Smooth muscle cell (in vitro differentiated cells): ENCODE data around the gene AGPAT3. TPM values are rescaled to one million over a fixed set of nuclear protein-coding genes. Genes with fewer than 3 reads are reported as not detected.

Experiments used
- DNase-seq: peaks from one replicate; lab custom pipeline; 2025; ENCODE audit not compliant: unreplicated experiment; lab: John Stamatoyannopoulos, UW
- H2AFZ ChIP-seq: fragments of 200-600 bp; sonication (generic); 2 replicates; pipeline ENCODE4 v1.6.0; 2016; ENCODE audit warnings: antibody characterized with exemption, low read depth, mild to moderate bottlenecking
- H3F3A ChIP-seq: fragments of 200-600 bp; sonication (generic); 2 replicates; pipeline ENCODE4 v1.6.0; 2017; ENCODE audit warnings: antibody characterized with exemption, low read depth
- H3K27ac ChIP-seq: fragments of 200-600 bp; sonication (generic); 2 replicates; pipeline ENCODE4 v1.5.1; 2016; ENCODE audit warnings: low read depth, mild to moderate bottlenecking
- H3K27me3 ChIP-seq: fragments of 200-600 bp; sonication (generic); 2 replicates; pipeline ENCODE4 v1.6.1; 2016; ENCODE audit warnings: low read depth, mild to moderate bottlenecking
- H3K36me3 ChIP-seq: fragments of 200-600 bp; sonication (generic); 2 replicates; pipeline ENCODE4 v1.5.1; 2016; ENCODE audit warnings: low read depth
- H3K4me1 ChIP-seq: fragments of 200-600 bp; sonication (generic); 2 replicates; pipeline ENCODE4 v1.5.1; 2016; ENCODE audit warnings: low read depth
- H3K4me2 ChIP-seq: fragments of 200-600 bp; sonication (generic); 2 replicates; pipeline ENCODE4 v1.6.0; 2016; ENCODE audit warnings: mild to moderate bottlenecking
- H3K4me3 ChIP-seq: fragments of 200-600 bp; sonication (generic); 2 replicates; pipeline ENCODE4 v1.5.1; 2016; ENCODE audit warnings: mild to moderate bottlenecking
- H3K79me2 ChIP-seq: fragments of 200-600 bp; sonication (generic); 2 replicates; pipeline ENCODE4 v1.6.0; 2016; ENCODE audit warnings: low read depth, mild to moderate bottlenecking
- H3K9ac ChIP-seq: fragments of 200-600 bp; sonication (generic); 2 replicates; pipeline ENCODE4 v1.6.0; 2016; ENCODE audit warnings: low read depth
- H3K9me3 ChIP-seq: fragments of 200-600 bp; sonication (generic); replicated peaks from 2 replicates; pipeline ENCODE4 v1.5.1; 2016; ENCODE audit warnings: low read depth
- H4K20me1 ChIP-seq: fragments of 200-600 bp; sonication (generic); 2 replicates; pipeline ENCODE4 v1.6.0; 2016; ENCODE audit warnings: low read depth
- CTCF ChIP-seq: fragments of 200-600 bp; sonication (generic); IDR thresholded peaks from 2 replicates; pipeline ENCODE4 v1.5.1; 2017; ENCODE audit warnings: borderline replicate concordance, mild to moderate bottlenecking, antibody characterized with exemption; ENCODE audit not compliant: insufficient read depth, poor library complexity, severe bottlenecking
- whole genome bisulfite sequencing: methylation state at CpG from one replicate; pipeline ENCODE4 v1.1.7; 2016; ENCODE audit warnings: low lambda C conversion rate; 5-methylcytosine and 5-hydroxymethylcytosine counted together
- polyA plus RNA-seq: library from polyadenylated mRNA; unstranded; fragments of >200 nt; fragmentation: Nextera tagmentation; extraction: Ambion mirVana; gene quantifications from 2 replicates; pipeline ENCODE4 v1.2.1, GENCODE V29; 2016
- total RNA-seq: library from RNA; depleted of rRNA; stranded (reverse); fragments of >200 nt; gene quantifications from 2 replicates; pipeline ENCODE4 v1.2.3, GENCODE V29; 2014

AGPAT3 gene
- total and polyA plus RNA-seq, 2 experiments from 2014 or later: 10.9 to 17.2 TPM

- TF ChIP-seq CTCF: no peak
- H3K4me2 ChIP-seq: no peak overlapping the region
- no peaks in the 10 kb centered on the region for H3K36me3 ChIP-seq
- WGBS: 94% methylated on average over 18 of the region's 18 CpGs
- H4K20me1 ChIP-seq: peaks cover 57% of the 10 kb centered on the region
- H3K27me3 ChIP-seq: no peaks in the 10 kb centered on the region
- no peak overlapping the region for H3K4me3 ChIP-seq
- no peaks in the 10 kb centered on the region for H3K4me1 ChIP-seq
- no peak overlapping the region for H2AFZ ChIP-seq
- no peak overlapping the region for H3K9ac ChIP-seq
- H3K27ac ChIP-seq: no peak overlapping the region
- H3F3A ChIP-seq: no peaks in the 10 kb centered on the region
- peaks cover 3% of the 10 kb centered on the region for H3K79me2 ChIP-seq
- no peak for DNase-seq
- H3K9me3 ChIP-seq: no peaks in the 10 kb centered on the region
Observed at GRCh38 chr21:43930848-43931375, 65.9 kb downstream of the AGPAT3 start.

DNA sequence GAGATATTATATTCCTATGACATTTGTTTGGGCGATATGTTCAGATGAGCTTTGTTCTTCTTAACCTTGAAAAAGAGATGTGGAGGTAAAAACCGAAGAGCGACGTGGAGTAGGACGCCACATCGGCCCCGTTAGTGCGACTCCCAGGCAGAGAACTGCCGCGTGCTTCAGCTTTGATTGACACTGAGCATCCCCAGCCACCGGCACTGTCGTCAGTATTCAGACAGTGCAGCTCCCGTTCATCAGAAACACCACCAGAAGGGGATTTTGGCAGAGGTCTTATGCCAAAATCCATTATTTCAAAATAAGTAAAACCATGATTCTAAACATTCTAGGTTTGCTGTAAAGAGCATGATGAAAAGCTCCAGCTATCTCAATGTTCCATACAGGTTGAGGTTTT lies 66.5 kb downstream of the AGPAT3 start:
- H3K27ac ChIP-seq: no peak overlapping the region
- H3K9me3 ChIP-seq: no peaks in the 10 kb centered on the region
- H3K4me3 ChIP-seq: no peak overlapping the region
- H3K4me2 ChIP-seq: no peak overlapping the region
- peaks cover 54% of the 10 kb centered on the region for H4K20me1 ChIP-seq
- no peaks in the 10 kb centered on the region for H3K36me3 ChIP-seq
- H3F3A ChIP-seq: no peaks in the 10 kb centered on the region
- peaks cover 3% of the 10 kb centered on the region for H3K79me2 ChIP-seq
- no peak for TF ChIP-seq CTCF
- WGBS: 95% methylated on average over 13 of the region's 13 CpGs
- H3K4me1 ChIP-seq: no peaks in the 10 kb centered on the region
- no peak overlapping the region for H3K9ac ChIP-seq
- H2AFZ ChIP-seq: no peak overlapping the region
- no peaks in the 10 kb centered on the region for H3K27me3 ChIP-seq
- no peak for DNase-seq

DNA sequence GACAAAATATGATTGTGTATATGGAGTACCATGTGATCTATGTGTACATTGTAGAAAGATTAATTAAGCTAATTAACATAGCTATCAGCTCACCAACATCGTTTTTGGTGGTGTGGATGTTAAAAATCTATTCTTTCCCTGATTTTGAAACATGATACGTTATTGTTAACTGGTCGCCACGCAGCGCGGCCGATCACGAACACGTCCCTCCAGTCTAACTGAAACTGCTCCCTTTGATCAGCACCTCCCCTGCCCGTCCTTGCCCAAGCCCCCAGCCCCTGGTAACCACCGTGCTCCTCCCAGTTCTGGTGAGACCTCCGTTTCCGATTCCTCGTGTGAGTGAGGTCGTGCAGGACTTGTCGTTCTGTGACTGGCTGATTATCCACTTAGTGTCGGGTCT lies 67.0 kb downstream of the AGPAT3 start:
- Histone ChIP-seq H4K20me1 (peaks cover 59% of the 10 kb centered on the region), H3K9ac (no peak overlapping the region), H2AFZ (no peak overlapping the region), H3K79me2 (peaks cover 3% of the 10 kb centered on the region), H3K9me3 (no peaks in the 10 kb centered on the region), H3K4me1 (no peaks in the 10 kb centered on the region), H3K36me3 (no peaks in the 10 kb centered on the region), H3K27ac (no peak overlapping the region), H3K27me3 (no peaks in the 10 kb centered on the region), H3K4me2 (no peak overlapping the region), H3K4me3 (no peak overlapping the region), H3F3A (no peaks in the 10 kb centered on the region)
- TF ChIP-seq CTCF: no peak
- WGBS: 95% methylated on average over 17 of the region's 17 CpGs
- DNase-seq: no peak

- H4K20me1 ChIP-seq: peaks cover 65% of the 10 kb centered on the region
- WGBS: 88% methylated on average over 12 of the region's 12 CpGs
Observed at GRCh38 chr21:43933199-43933598, 68.2 kb downstream of the AGPAT3 start.

More at GRCh38 chr21:43933199-43933598, 68.2 kb downstream of the AGPAT3 start:
- no peak overlapping the region for H3K4me3 ChIP-seq
- H3K4me1 ChIP-seq: no peaks in the 10 kb centered on the region
- no peaks in the 10 kb centered on the region for H3K9me3 ChIP-seq
- no peak overlapping the region for H3K4me2 ChIP-seq
- H3K27ac ChIP-seq: no peak overlapping the region
- no peak for TF ChIP-seq CTCF
- peaks cover 3% of the 10 kb centered on the region for H3K79me2 ChIP-seq
- H3F3A ChIP-seq: no peaks in the 10 kb centered on the region
- no peak for DNase-seq
- no peaks in the 10 kb centered on the region for H3K27me3 ChIP-seq
- no peaks in the 10 kb centered on the region for H3K36me3 ChIP-seq
- H2AFZ ChIP-seq: no peak overlapping the region
- no peak overlapping the region for H3K9ac ChIP-seq
